ENCODE data around the gene NWD2. TPM values are rescaled to one million over a fixed set of nuclear protein-coding genes. Genes with fewer than 3 reads are reported as not detected.

NWD2 gene
- total and polyA plus RNA-seq, 9 of the 15 experiments (the other 6 are each of a cell fraction or from before 2014, with no cell fraction given) = not detected

GRCh38 chr4:37232315-37232714 lies 12.2 kb upstream of the NWD2 start:
- H3K27me3 ChIP-seq (ENCODE audit: control insufficient read depth in 2 of 2, insufficient read depth in 2 of 2, low read length in 2 of 2) = no peaks in the 10 kb centered on the region
- FAIRE-seq (no peak), ATAC-seq (no peak), DNase-seq (ENCODE audit: extremely low read depth in 1 of 4, low spot score in 3 of 4) (no peak)
- intact Hi-C loops (cut with micrococcal nuclease) = no loop called here
- WGBS (ENCODE audit: insufficient coverage, low coverage, missing lambda C conversion rate) = 0% methylated on average over 1 of the region's 1 CpG
- H2AFZ ChIP-seq (ENCODE audit: low read depth, low read length) = no peak overlapping the region
- H3K9ac ChIP-seq (ENCODE audit: insufficient read depth in 1 of 2, low read depth in 2 of 2, low read length in 2 of 2) = no peak overlapping the region
- H4K20me1 ChIP-seq (replicated peaks; ENCODE audit: control insufficient read depth, insufficient read depth, low read length) = no peaks in the 10 kb centered on the region
- H3K36me3 ChIP-seq (ENCODE audit: control insufficient read depth, insufficient read depth, low read length) = no peaks in the 10 kb centered on the region
- H3K4me3 ChIP-seq = no peak overlapping the region
- H3K9me3 ChIP-seq (replicated peaks; ENCODE audit: control insufficient read depth, insufficient read depth, low read depth, low read length) = no peaks in the 10 kb centered on the region
- in situ Hi-C loops (cut with MboI) = no loop called here
- no peak for TF ChIP-seq CHCHD3 (CRISPR knock-in tag; IDR thresholded peaks at IDR 0.05)
- TF ChIP-seq PCBP2 (IDR thresholded peaks at IDR 0.05; ENCODE audit: low read depth, low read length, poor library complexity, severe bottlenecking) = no peak
- no peaks in the 10 kb centered on the region for H3K79me2 ChIP-seq (ENCODE audit: control insufficient read depth, insufficient read depth, low read length)
- H3K27ac ChIP-seq (ENCODE audit: extremely low read depth, low read depth, low read length) = no peak overlapping the region
- H3K4me2 ChIP-seq (ENCODE audit: insufficient read depth, low read length) = no peak overlapping the region
- H3K9me1 ChIP-seq (ENCODE audit: control insufficient read depth, insufficient read depth, low read length) = no peaks in the 10 kb centered on the region
- no peaks in the 10 kb centered on the region for H3K4me1 ChIP-seq (replicated peaks in 1 of 2; ENCODE audit: control insufficient read depth in 2 of 2, insufficient read depth in 2 of 2, low read length in 2 of 2)
- no TSS peak for BruUV-seq (replicated peaks)
- ChIA-PET POLR2A (no interaction called here), CTCF (ENCODE audit: low intra/inter-chr PET ratio) (no interaction called here)

GRCh38 chr4:37236165-37236564 lies 8.4 kb upstream of the NWD2 start:
- Histone ChIP-seq H3K27me3 (ENCODE audit: control insufficient read depth in 2 of 2, insufficient read depth in 2 of 2, low read length in 2 of 2) (no peaks in the 10 kb centered on the region), H3K36me3 (ENCODE audit: control insufficient read depth, insufficient read depth, low read length) (no peaks in the 10 kb centered on the region), H3K9me3 (replicated peaks; ENCODE audit: control insufficient read depth, insufficient read depth, low read depth, low read length) (no peaks in the 10 kb centered on the region), H3K27ac (ENCODE audit: extremely low read depth, low read depth, low read length) (no peak overlapping the region), H3K4me3 (no peak overlapping the region), H3K9me1 (ENCODE audit: control insufficient read depth, insufficient read depth, low read length) (no peaks in the 10 kb centered on the region), H3K4me1 (replicated peaks in 1 of 2; ENCODE audit: control insufficient read depth in 2 of 2, insufficient read depth in 2 of 2, low read length in 2 of 2) (no peaks in the 10 kb centered on the region), H3K79me2 (ENCODE audit: control insufficient read depth, insufficient read depth, low read length) (no peaks in the 10 kb centered on the region), H4K20me1 (replicated peaks; ENCODE audit: control insufficient read depth, insufficient read depth, low read length) (no peaks in the 10 kb centered on the region), H2AFZ (ENCODE audit: low read depth, low read length) (no peak overlapping the region), H3K4me2 (ENCODE audit: insufficient read depth, low read length) (no peak overlapping the region), H3K9ac (ENCODE audit: insufficient read depth in 1 of 2, low read depth in 2 of 2, low read length in 2 of 2) (no peak overlapping the region)
- CTCF ChIA-PET (ENCODE audit: low intra/inter-chr PET ratio) = no interaction called here
- ATAC-seq = no peak
- in situ Hi-C loops (cut with MboI) (no loop called here), intact Hi-C loops (cut with micrococcal nuclease) (no loop called here)
- TF ChIP-seq ETV6 (IDR thresholded peaks at IDR 0.05; ENCODE audit: borderline replicate concordance in 1 of 2, low read depth in 2 of 2, low read length in 1 of 2) (no peak), ETV6 (CRISPR knock-in tag; IDR thresholded peaks at IDR 0.05; ENCODE audit: borderline replicate concordance) (no peak), ETV5 (CRISPR knock-in tag; IDR thresholded peaks at IDR 0.05; ENCODE audit: low read depth) (no peak), SRSF7 (optimal IDR thresholded peaks at IDR 0.05; ENCODE audit: low read depth, low read length) (no peak), ELK3 (CRISPR knock-in tag; IDR thresholded peaks at IDR 0.05) (no peak), NFIC (IDR thresholded peaks at IDR 0.05) (no peak), TSC22D4 (tag; IDR thresholded peaks at IDR 0.05) (no peak), NR1H2 (CRISPR knock-in tag; IDR thresholded peaks at IDR 0.05) (no peak), DEAF1 (CRISPR knock-in tag; IDR thresholded peaks at IDR 0.05) (no peak), ZNF263 (CRISPR knock-in tag; IDR thresholded peaks at IDR 0.05; ENCODE audit: borderline replicate concordance) (no peak)
- BruUV-seq (replicated peaks) = no TSS peak
- FAIRE-seq = no peak
- POLR2A ChIA-PET = no interaction called here
- DNase-seq (ENCODE audit: extremely low read depth in 1 of 4, low spot score in 3 of 4) = no peak
- WGBS (ENCODE audit: insufficient coverage, low coverage, missing lambda C conversion rate) = 0% methylated on average over 2 of the region's 2 CpGs
